ENCODE measurements around the gene LFNG.

LFNG gene

GRCh38 chr7:2572101-2572842, 52.7 kb downstream of the LFNG start:
- Histone ChIP-seq H3K27me3 (ENCODE audit: control insufficient read depth in 5 of 5, insufficient read depth in 4 of 5, low read length in 5 of 5) (no peaks in the 10 kb centered on the region), H3K9ac (ENCODE audit: low read length in 5 of 5) (no peak overlapping the region), H3K36me3 (ENCODE audit: control insufficient read depth in 5 of 5, insufficient read depth in 5 of 5, low read length in 5 of 5) (peaks cover 4 to 45% (median 34%) of the 10 kb centered on the region in 5 donors), H3K4me3 (ENCODE audit: low read depth in 1 of 5, low read length in 5 of 5) (no peak overlapping the region), H3K27ac (ENCODE audit: low read depth, low read length) (no peak overlapping the region), H3K4me1 (ENCODE audit: control insufficient read depth in 5 of 5, insufficient read depth in 5 of 5, low read length in 5 of 5) (peaks cover 0 to 11% (median 8%) of the 10 kb centered on the region in 5 donors), H3K9me3 (ENCODE audit: control insufficient read depth in 5 of 5, low read length in 5 of 5) (no peaks in the 10 kb centered on the region)

GRCh38 chr7:2573761-2574160, 54.2 kb downstream of the LFNG start:
- Histone ChIP-seq H3K36me3 (ENCODE audit: control insufficient read depth in 5 of 5, insufficient read depth in 5 of 5, low read length in 5 of 5) (peaks cover 4 to 53% (median 41%) of the 10 kb centered on the region in 5 donors), H3K27ac (ENCODE audit: low read depth, low read length) (no peak overlapping the region), H3K4me3 (ENCODE audit: low read depth in 1 of 5, low read length in 5 of 5) (no peak overlapping the region), H3K9ac (ENCODE audit: low read length in 5 of 5) (no peak overlapping the region), H3K4me1 (ENCODE audit: control insufficient read depth in 5 of 5, insufficient read depth in 5 of 5, low read length in 5 of 5) (peaks cover 0 to 4% (median 0%) of the 10 kb centered on the region in 5 donors), H3K9me3 (ENCODE audit: control insufficient read depth in 5 of 5, low read length in 5 of 5) (no peaks in the 10 kb centered on the region), H3K27me3 (ENCODE audit: control insufficient read depth in 5 of 5, insufficient read depth in 4 of 5, low read length in 5 of 5) (no peaks in the 10 kb centered on the region)

DNA sequence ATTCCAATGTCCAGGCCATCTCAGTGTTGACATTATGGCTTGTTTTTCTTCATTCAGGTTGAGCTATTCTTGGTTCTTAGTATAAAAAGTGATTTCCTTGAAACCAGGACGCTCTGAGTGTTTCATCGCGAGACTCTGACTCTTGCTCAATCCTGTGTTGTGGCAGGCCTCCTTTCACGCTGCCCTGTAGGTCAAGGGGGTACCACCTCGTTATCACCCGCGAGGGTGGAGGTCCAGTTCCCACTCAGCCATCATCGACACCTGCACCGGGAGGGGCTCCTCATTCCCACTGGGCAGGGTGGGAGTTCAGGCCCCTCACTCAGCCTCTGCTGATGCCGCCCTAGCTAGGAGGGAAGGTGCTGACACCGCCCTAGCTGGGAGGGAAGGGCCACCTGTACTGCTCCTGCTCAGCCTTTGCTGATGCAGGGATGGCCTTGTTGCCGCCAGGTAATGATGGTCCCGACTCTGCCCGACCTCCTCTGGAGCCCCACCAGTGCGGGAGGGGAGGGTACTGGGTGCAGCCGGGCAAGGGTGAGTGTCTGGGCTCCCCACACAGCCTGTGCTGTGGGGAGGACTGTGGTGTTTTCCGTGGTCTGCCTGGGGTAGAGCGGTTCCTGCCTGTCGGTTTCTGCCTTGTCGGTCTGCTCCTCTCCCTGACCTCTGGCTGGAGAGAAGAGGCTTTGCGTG, 55.6 kb downstream of the LFNG start:
- no peak overlapping the region for H3K9ac ChIP-seq (ENCODE audit: low read length in 5 of 5)
- peaks cover 4 to 58% (median 44%) of the 10 kb centered on the region in 5 donors for H3K36me3 ChIP-seq (ENCODE audit: control insufficient read depth in 5 of 5, insufficient read depth in 5 of 5, low read length in 5 of 5)
- no peak overlapping the region for H3K27ac ChIP-seq (ENCODE audit: low read depth, low read length)
- H3K9me3 ChIP-seq (ENCODE audit: control insufficient read depth in 5 of 5, low read length in 5 of 5), result no peaks in the 10 kb centered on the region
- H3K4me1 ChIP-seq (ENCODE audit: control insufficient read depth in 5 of 5, insufficient read depth in 5 of 5, low read length in 5 of 5), result no peaks in the 10 kb centered on the region
- H3K27me3 ChIP-seq (ENCODE audit: control insufficient read depth in 5 of 5, insufficient read depth in 4 of 5, low read length in 5 of 5), result no peaks in the 10 kb centered on the region
- H3K4me3 ChIP-seq (ENCODE audit: low read depth in 1 of 5, low read length in 5 of 5), result no peak overlapping the region

GRCh38 chr7:2575733-2576340, 56.3 kb downstream of the LFNG start:
- no peak overlapping the region for H3K9ac ChIP-seq (ENCODE audit: low read length in 5 of 5)
- peaks cover 4 to 58% (median 44%) of the 10 kb centered on the region in 5 donors for H3K36me3 ChIP-seq (ENCODE audit: control insufficient read depth in 5 of 5, insufficient read depth in 5 of 5, low read length in 5 of 5)
- no peak overlapping the region for H3K27ac ChIP-seq (ENCODE audit: low read depth, low read length)
- H3K4me1 ChIP-seq (ENCODE audit: control insufficient read depth in 5 of 5, insufficient read depth in 5 of 5, low read length in 5 of 5), result no peaks in the 10 kb centered on the region
- H3K4me3 ChIP-seq (ENCODE audit: low read depth in 1 of 5, low read length in 5 of 5), result no peak overlapping the region
- no peaks in the 10 kb centered on the region for H3K27me3 ChIP-seq (ENCODE audit: control insufficient read depth in 5 of 5, insufficient read depth in 4 of 5, low read length in 5 of 5)
- no peaks in the 10 kb centered on the region for H3K9me3 ChIP-seq (ENCODE audit: control insufficient read depth in 5 of 5, low read length in 5 of 5)

DNA sequence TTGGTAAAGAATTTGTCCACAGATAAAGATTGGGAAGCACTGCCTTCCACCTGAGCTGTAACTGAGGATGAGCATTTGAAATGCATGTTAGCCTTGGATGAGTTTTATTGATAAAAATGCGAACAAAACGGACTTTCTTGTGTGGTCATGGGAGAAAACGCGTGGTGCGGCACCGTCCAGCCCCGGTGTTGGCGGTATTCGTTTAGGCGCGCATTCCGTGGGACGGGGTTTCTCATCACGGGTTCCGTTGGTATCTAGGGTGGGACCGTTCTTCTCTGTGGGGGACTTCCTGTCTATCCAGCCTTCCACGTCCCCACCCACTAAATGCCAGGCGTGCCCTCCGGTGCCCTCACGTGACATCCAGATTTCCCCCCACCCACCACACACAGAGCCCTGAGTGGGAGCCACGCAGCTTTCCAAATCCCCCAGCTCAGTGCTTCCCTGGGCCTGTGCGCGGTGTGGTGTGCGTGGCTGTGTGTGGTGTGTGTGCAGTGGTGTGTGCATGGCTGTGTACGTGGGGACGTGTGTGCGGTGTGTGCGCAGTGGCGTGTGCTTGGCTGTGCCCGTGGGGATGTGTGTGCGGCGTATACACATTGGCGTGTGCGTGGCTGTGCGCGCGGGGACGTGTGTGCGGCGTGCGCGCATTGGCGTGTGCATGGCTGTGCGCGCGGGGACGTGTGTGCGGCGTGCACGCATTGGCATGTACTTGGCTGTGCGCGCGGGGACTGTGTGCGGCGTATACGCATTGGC, 57.3 kb downstream of the LFNG start:
- Histone ChIP-seq H3K4me1 (ENCODE audit: control insufficient read depth in 5 of 5, insufficient read depth in 5 of 5, low read length in 5 of 5) (no peaks in the 10 kb centered on the region), H3K9me3 (ENCODE audit: control insufficient read depth in 5 of 5, low read length in 5 of 5) (no peaks in the 10 kb centered on the region), H3K36me3 (ENCODE audit: control insufficient read depth in 5 of 5, insufficient read depth in 5 of 5, low read length in 5 of 5) (peaks cover 4 to 51% (median 41%) of the 10 kb centered on the region in 5 donors), H3K27me3 (ENCODE audit: control insufficient read depth in 5 of 5, insufficient read depth in 4 of 5, low read length in 5 of 5) (no peaks in the 10 kb centered on the region), H3K9ac (ENCODE audit: low read length in 5 of 5) (no peak overlapping the region), H3K27ac (ENCODE audit: low read depth, low read length) (no peak overlapping the region), H3K4me3 (ENCODE audit: low read depth in 1 of 5, low read length in 5 of 5) (no peak overlapping the region)
